IMR-90 (cell line): ENCODE results near the gene TIGD1. TPM values are rescaled to one million over a fixed set of nuclear protein-coding genes. Genes with fewer than 3 reads are reported as not detected.

Experiments
- ATAC-seq: fragments of 200-7000 bp; cut with Tn5 transposase; 2 replicates; pipeline ENCODE4 v1.9.1; 2020; ENCODE audit warnings: low read depth, mild to moderate bottlenecking, moderate library complexity
- BruUV-seq: library from RNA; stranded (reverse); fragments of 400-500 nt; replicated peaks from 2 replicates; lab custom pipeline; 2021; lab: Mats Ljungman, UMichigan
- CTCF ChIA-PET: fragments of 300-600 bp; formaldehyde crosslinking; extraction: SDS; loops from one replicate; lab custom pipeline; 2021; ENCODE audit warnings: antibody characterized with exemption; lab: Yijun Ruan, JAX
- POLR2A ChIA-PET: fragments of 300-600 bp; sonication (Branson Sonifier 250); formaldehyde crosslinking; loops from one replicate; lab custom pipeline; 2022; ENCODE audit warnings: antibody characterized with exemption; ENCODE audit not compliant: unreplicated experiment; lab: Charles Lee
- DNase-seq: peaks from one replicate; pipeline ENCODE4 v3.0.0; 2013
- H2AFZ ChIP-seq: replicated peaks from 2 replicates; pipeline ENCODE3; 2013; ENCODE audit warnings: low read length, mild to moderate bottlenecking; ENCODE audit not compliant: poor library complexity
- H2AK5ac ChIP-seq: 2 replicates; pipeline ENCODE4 v1.6.1; 2013; ENCODE audit warnings: low read depth, low read length, inconsistent platforms
- H2AK9ac ChIP-seq: replicated peaks from 2 replicates; pipeline ENCODE3; 2013; ENCODE audit warnings: mild to moderate bottlenecking, low read depth, low read length, moderate library complexity; ENCODE audit not compliant: poor library complexity
- H2BK120ac ChIP-seq: 2 replicates; pipeline ENCODE4 v1.6.1; 2013; ENCODE audit warnings: low read depth, low read length, inconsistent platforms
- H2BK15ac ChIP-seq: 3 replicates; pipeline ENCODE4 v1.6.1; 2013; ENCODE audit warnings: low read depth, low read length, inconsistent platforms
- H2BK20ac ChIP-seq: 2 replicates; pipeline ENCODE4 v1.6.1; 2013; ENCODE audit warnings: low read depth, mild to moderate bottlenecking, inconsistent platforms, low read length, moderate library complexity
- H2BK5ac ChIP-seq: 2 replicates; pipeline ENCODE4 v1.6.1; 2013; ENCODE audit warnings: mild to moderate bottlenecking, low read depth, low read length, inconsistent platforms; ENCODE audit not compliant: poor library complexity, severe bottlenecking
- H3K14ac ChIP-seq: replicated peaks from 2 replicates; pipeline ENCODE4 v1.6.1; 2013; ENCODE audit warnings: low read depth, low read length, inconsistent platforms
- H3K18ac ChIP-seq: 2 replicates; pipeline ENCODE4 v1.6.1; 2013; ENCODE audit warnings: low read depth, low read length, control low read depth
- H3K23ac ChIP-seq: 2 replicates; pipeline ENCODE4 v1.6.1; 2013; ENCODE audit warnings: low read depth, low read length, inconsistent platforms
- H3K27ac ChIP-seq: 2 replicates; pipeline ENCODE4 v1.5.1; 2013; ENCODE audit warnings: mild to moderate bottlenecking, control low read depth, low read length; ENCODE audit not compliant: insufficient read depth
- H3K27me3 ChIP-seq: 2 replicates; pipeline ENCODE4 v1.6.1; 2013; ENCODE audit warnings: low read length; ENCODE audit not compliant: control insufficient read depth, insufficient read depth
- H3K36me3 ChIP-seq: 2 replicates; pipeline ENCODE4 v1.6.1; 2013; ENCODE audit warnings: low read length, mixed read lengths; ENCODE audit not compliant: control insufficient read depth, insufficient read depth
- H3K4ac ChIP-seq: 2 replicates; pipeline ENCODE4 v1.6.1; 2013; ENCODE audit warnings: low read depth, low read length, inconsistent platforms
- H3K4me1 ChIP-seq: 2 replicates; pipeline ENCODE4 v1.6.1; 2013; ENCODE audit warnings: low read length, mixed read lengths; ENCODE audit not compliant: control insufficient read depth, insufficient read depth
- H3K4me2 ChIP-seq: 2 replicates; pipeline ENCODE4 v1.6.1; 2013; ENCODE audit warnings: low read depth, mild to moderate bottlenecking, control low read depth, low read length, moderate library complexity
- H3K4me3 ChIP-seq: 2 replicates; pipeline ENCODE4 v1.5.1; 2013; ENCODE audit warnings: low read depth, mild to moderate bottlenecking, control low read depth, low read length, moderate library complexity; ENCODE audit not compliant: insufficient read depth
- H3K56ac ChIP-seq: 2 replicates; pipeline ENCODE4 v1.6.1; 2013; ENCODE audit warnings: low read length, inconsistent platforms; ENCODE audit not compliant: insufficient read depth; ENCODE audit errors: extremely low read depth
- H3K79me1 ChIP-seq, 2 experiments: 2 replicates each; pipeline ENCODE4 v1.6.1; 2013; ENCODE audit warnings: low read length in 2 of 2, inconsistent platforms in 1 of 2, low read depth in 1 of 2
- H3K9ac ChIP-seq: 2 replicates; pipeline ENCODE4 v1.6.1; 2013; ENCODE audit warnings: low read depth, low read length, control low read depth
- H3K9me1 ChIP-seq: 2 replicates; pipeline ENCODE4 v1.6.1; 2013; ENCODE audit warnings: low read length, inconsistent platforms; ENCODE audit not compliant: insufficient read depth
- H3K9me3 ChIP-seq: 2 replicates; pipeline ENCODE4 v1.6.1; 2013; ENCODE audit warnings: low read length; ENCODE audit not compliant: control insufficient read depth, insufficient read depth
- H4K20me1 ChIP-seq: 2 replicates; pipeline ENCODE4 v1.6.1; 2013; ENCODE audit warnings: low read length, inconsistent platforms; ENCODE audit not compliant: insufficient read depth
- H4K5ac ChIP-seq: 2 replicates; pipeline ENCODE4 v1.6.1; 2013; ENCODE audit warnings: mild to moderate bottlenecking, low read depth, low read length, control low read depth
- H4K8ac ChIP-seq, 2 experiments: 2 replicates each; pipeline ENCODE4 v1.6.1; 2013; ENCODE audit warnings: low read depth in 2 of 2, low read length in 2 of 2, control low read depth in 1 of 2, inconsistent platforms in 1 of 2
- H4K91ac ChIP-seq: 2 replicates; pipeline ENCODE4 v1.6.1; 2013; ENCODE audit warnings: low read depth, low read length, inconsistent platforms; ENCODE audit not compliant: insufficient read depth
- BHLHE40 ChIP-seq: fragments of 150-350 bp; IDR thresholded peaks from 2 replicates; pipeline ENCODE4 v1.6.1; 2016; ENCODE audit warnings: mild to moderate bottlenecking, low read depth, low read length
- CEBPB ChIP-seq: IDR thresholded peaks from 2 replicates; pipeline ENCODE4 v1.6.1; 2012; ENCODE audit warnings: low read depth, low read length, improper control_type of control experiment
- CHD1 ChIP-seq: IDR thresholded peaks from 2 replicates; pipeline ENCODE4 v1.6.1; 2012; ENCODE audit warnings: low read depth, low read length, improper control_type of control experiment
- FOS ChIP-seq: fragments of 150-350 bp; IDR thresholded peaks from 2 replicates; pipeline ENCODE4 v1.6.1; 2016; ENCODE audit warnings: low read depth, low read length
- MAFK ChIP-seq: IDR thresholded peaks from 2 replicates; pipeline ENCODE4 v1.6.1; 2012; ENCODE audit warnings: low read depth, low read length, improper control_type of control experiment
- MAZ ChIP-seq: IDR thresholded peaks from 2 replicates; pipeline ENCODE4 v1.6.1; 2012; ENCODE audit warnings: low read depth, mild to moderate bottlenecking, low read length, improper control_type of control experiment, moderate library complexity, borderline replicate concordance
- MXI1 ChIP-seq: IDR thresholded peaks from 2 replicates; pipeline ENCODE4 v1.6.1; 2012; ENCODE audit warnings: low read depth, mild to moderate bottlenecking, low read length, moderate library complexity, borderline replicate concordance
- NFE2L2 ChIP-seq: fragments of 150-350 bp; IDR thresholded peaks from 2 replicates; pipeline ENCODE4 v1.6.1; 2016; ENCODE audit warnings: low read depth, mild to moderate bottlenecking, low read length
- POLR2A ChIP-seq: IDR thresholded peaks from 2 replicates; pipeline ENCODE4 v1.6.1; 2012; ENCODE audit warnings: mild to moderate bottlenecking, low read depth, low read length
- RAD21 ChIP-seq: IDR thresholded peaks from 2 replicates; pipeline ENCODE4 v1.6.1; 2012; ENCODE audit warnings: low read length, improper control_type of control experiment
- RCOR1 ChIP-seq: IDR thresholded peaks from 2 replicates; pipeline ENCODE4 v1.6.1; 2012; ENCODE audit warnings: mild to moderate bottlenecking, low read length, improper control_type of control experiment; ENCODE audit not compliant: insufficient replicate concordance
- RFX5 ChIP-seq: IDR thresholded peaks from 2 replicates; pipeline ENCODE4 v1.8.0; 2012; ENCODE audit warnings: low read depth, mild to moderate bottlenecking, low read length, moderate library complexity
- SMC3 ChIP-seq: fragments of 150-350 bp; IDR thresholded peaks from 2 replicates; pipeline ENCODE4 v1.6.1; 2016; ENCODE audit warnings: low read depth, mild to moderate bottlenecking, antibody characterized with exemption, low read length, moderate library complexity
- WGBS, 2 experiments: methylation state at CpG; one replicate each; pipeline versions ENCODE4 v1.1.5 to v1.1.7; 2013; ENCODE audit warnings: missing lambda C conversion rate in 2 of 2; ENCODE audit not compliant: insufficient read length in 1 of 2; ENCODE audit errors: extremely low coverage in 2 of 2; 5-methylcytosine and 5-hydroxymethylcytosine counted together
- dilution Hi-C: fragments of 300-500 bp; cut with HindIII; formaldehyde crosslinking; loops from one replicate; pipeline ENCODE4 v1.14.3; 2018; ENCODE audit warnings: low sequenced_read_pairs; ENCODE audit not compliant: unreplicated experiment
- in situ Hi-C: fragments of 300-500 bp; cut with MboI; formaldehyde crosslinking; loops from 3 replicates; pipeline ENCODE4 v1.14.3; 2019; ENCODE audit warnings: low sequenced_read_pairs, inconsistent platforms, mixed read lengths
- intact Hi-C: fragments of 100-400 bp; cut with micrococcal nuclease; formaldehyde crosslinking; loops from 2 replicates; pipeline ENCODE4 v1.10.0; 2022
- polyA plus RNA-seq, 3 experiments: library from polyadenylated mRNA; depleted of rRNA; stranded (reverse); fragments of >200 nt; gene quantifications; 2 replicates each; pipeline ENCODE4 v1.2.3, GENCODE V29; 2012; ENCODE audit warnings: low replicate concordance in 1 of 3
- total RNA-seq: library from RNA; depleted of rRNA; stranded (reverse); fragments of >200 nt; gene quantifications from 2 replicates; pipeline ENCODE4 v1.2.3, GENCODE V29; 2012
- TF ChIP-seq, protein P1 (sequence below): fragments of 150-350 bp; IDR thresholded peaks from 2 replicates; pipeline ENCODE4 v1.6.1; 2016; ENCODE audit warnings: low read depth, mild to moderate bottlenecking, low read length, moderate library complexity, borderline replicate concordance
- TF ChIP-seq, protein P2 (sequence below): fragments of 150-350 bp; IDR thresholded peaks from 2 replicates; pipeline ENCODE4 v1.6.1; 2017; ENCODE audit warnings: mild to moderate bottlenecking, antibody characterized with exemption, low read length, low read depth
- TF ChIP-seq, protein P3 (sequence below): conservative IDR thresholded peaks from 2 replicates; pipeline ENCODE4 v1.5.1; 2012; ENCODE audit warnings: mild to moderate bottlenecking, low read depth, low read length, improper control_type of control experiment

The TIGD1 gene
- total and polyA plus RNA-seq, 2 of the 4 experiments (the other 2 are of a cell fraction) = 2.7 to 2.9 TPM

DNA sequence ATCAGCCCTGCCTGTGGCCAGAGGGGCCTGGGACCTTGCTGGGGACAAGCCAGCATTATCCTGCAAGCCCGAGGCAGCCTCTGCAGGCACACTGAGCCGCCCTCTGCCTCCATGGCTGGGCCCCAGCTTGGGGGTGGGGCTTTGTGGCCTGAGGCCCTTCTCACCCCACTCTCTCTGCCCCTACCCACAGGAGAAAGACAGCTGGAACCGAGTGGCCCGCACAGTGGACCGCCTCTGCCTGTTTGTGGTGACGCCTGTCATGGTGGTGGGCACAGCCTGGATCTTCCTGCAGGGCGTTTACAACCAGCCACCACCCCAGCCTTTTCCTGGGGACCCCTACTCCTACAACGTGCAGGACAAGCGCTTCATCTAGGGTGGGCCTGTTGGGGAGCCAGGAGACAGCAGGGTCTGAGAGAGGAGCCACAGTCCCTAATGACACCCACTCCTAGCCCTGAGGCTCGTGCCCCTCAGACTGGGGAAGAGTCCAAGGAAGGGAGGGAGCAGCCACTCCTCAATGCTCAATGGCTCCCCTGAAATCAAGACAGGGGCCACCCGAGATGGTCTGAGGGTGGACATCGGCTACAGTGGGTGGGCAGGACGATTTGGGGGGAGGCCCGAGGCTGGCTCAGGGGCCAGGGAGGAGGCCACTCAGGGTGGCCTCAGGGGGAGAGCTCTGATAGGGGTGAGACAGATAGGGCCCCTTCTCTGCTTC is 15.3 kb downstream of the TIGD1 start:
- in situ Hi-C loops = no loop called here
- TF ChIP-seq CHD1 = no peak
- no peak for TF ChIP-seq RAD21
- no peak for TF ChIP-seq NFE2L2
- TF ChIP-seq FOS = no peak
- TF ChIP-seq, protein P1, sequence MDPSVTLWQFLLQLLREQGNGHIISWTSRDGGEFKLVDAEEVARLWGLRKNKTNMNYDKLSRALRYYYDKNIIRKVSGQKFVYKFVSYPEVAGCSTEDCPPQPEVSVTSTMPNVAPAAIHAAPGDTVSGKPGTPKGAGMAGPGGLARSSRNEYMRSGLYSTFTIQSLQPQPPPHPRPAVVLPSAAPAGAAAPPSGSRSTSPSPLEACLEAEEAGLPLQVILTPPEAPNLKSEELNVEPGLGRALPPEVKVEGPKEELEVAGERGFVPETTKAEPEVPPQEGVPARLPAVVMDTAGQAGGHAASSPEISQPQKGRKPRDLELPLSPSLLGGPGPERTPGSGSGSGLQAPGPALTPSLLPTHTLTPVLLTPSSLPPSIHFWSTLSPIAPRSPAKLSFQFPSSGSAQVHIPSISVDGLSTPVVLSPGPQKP = no peak
- TF ChIP-seq SMC3 = no peak
- no peak for TF ChIP-seq MXI1
- no peak for TF ChIP-seq MAZ
- no peak for TF ChIP-seq MAFK
- no peak for TF ChIP-seq RFX5
- TF ChIP-seq POLR2A = no peak
- TF ChIP-seq, protein P2, sequence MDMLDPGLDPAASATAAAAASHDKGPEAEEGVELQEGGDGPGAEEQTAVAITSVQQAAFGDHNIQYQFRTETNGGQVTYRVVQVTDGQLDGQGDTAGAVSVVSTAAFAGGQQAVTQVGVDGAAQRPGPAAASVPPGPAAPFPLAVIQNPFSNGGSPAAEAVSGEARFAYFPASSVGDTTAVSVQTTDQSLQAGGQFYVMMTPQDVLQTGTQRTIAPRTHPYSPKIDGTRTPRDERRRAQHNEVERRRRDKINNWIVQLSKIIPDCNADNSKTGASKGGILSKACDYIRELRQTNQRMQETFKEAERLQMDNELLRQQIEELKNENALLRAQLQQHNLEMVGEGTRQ = no peak
- TF ChIP-seq, protein P3, sequence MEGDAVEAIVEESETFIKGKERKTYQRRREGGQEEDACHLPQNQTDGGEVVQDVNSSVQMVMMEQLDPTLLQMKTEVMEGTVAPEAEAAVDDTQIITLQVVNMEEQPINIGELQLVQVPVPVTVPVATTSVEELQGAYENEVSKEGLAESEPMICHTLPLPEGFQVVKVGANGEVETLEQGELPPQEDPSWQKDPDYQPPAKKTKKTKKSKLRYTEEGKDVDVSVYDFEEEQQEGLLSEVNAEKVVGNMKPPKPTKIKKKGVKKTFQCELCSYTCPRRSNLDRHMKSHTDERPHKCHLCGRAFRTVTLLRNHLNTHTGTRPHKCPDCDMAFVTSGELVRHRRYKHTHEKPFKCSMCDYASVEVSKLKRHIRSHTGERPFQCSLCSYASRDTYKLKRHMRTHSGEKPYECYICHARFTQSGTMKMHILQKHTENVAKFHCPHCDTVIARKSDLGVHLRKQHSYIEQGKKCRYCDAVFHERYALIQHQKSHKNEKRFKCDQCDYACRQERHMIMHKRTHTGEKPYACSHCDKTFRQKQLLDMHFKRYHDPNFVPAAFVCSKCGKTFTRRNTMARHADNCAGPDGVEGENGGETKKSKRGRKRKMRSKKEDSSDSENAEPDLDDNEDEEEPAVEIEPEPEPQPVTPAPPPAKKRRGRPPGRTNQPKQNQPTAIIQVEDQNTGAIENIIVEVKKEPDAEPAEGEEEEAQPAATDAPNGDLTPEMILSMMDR = no peak
- no peak for TF ChIP-seq CEBPB
- TF ChIP-seq BHLHE40 = no peak
- no peak for TF ChIP-seq RCOR1
- DNase-seq = no peak
- no peak overlapping the region for H2BK5ac ChIP-seq
- no peak overlapping the region for H3K18ac ChIP-seq
- H2BK120ac ChIP-seq = no peak overlapping the region
- H2BK15ac ChIP-seq = no peak overlapping the region
- no peak overlapping the region for H3K4me2 ChIP-seq
- ATAC-seq = no peak
- H3K36me3 ChIP-seq = no peaks in the 10 kb centered on the region
- intact Hi-C loops = no loop called here
- H2AFZ ChIP-seq = no peak overlapping the region
- H4K20me1 ChIP-seq = no peaks in the 10 kb centered on the region
- H3K27me3 ChIP-seq = peaks cover 19% of the 10 kb centered on the region
- H4K5ac ChIP-seq = no peak overlapping the region
- ChIA-PET POLR2A (no interaction called here), CTCF (no interaction called here)
- no peaks in the 10 kb centered on the region; the same call in 1 of the 2 replicates for H3K4me1 ChIP-seq
- H4K8ac ChIP-seq = no peak overlapping the region
- no CpG with 5 or more reads among the region's 14 CpGs for WGBS, 2 experiments
- no peaks in the 10 kb centered on the region for H3K9me1 ChIP-seq
- no peak overlapping the region for H2BK20ac ChIP-seq
- H2AK5ac ChIP-seq = no peak overlapping the region
- dilution Hi-C loops = no loop called here
- H3K23ac ChIP-seq = no peak overlapping the region
- no peak overlapping the region for H3K56ac ChIP-seq
- H2AK9ac ChIP-seq = peak overlapping the region; percentile 72
- no peak overlapping the region for H3K4me3 ChIP-seq
- no peak overlapping the region for H3K14ac ChIP-seq
- H4K91ac ChIP-seq = no peak overlapping the region
- H3K27ac ChIP-seq = no peak overlapping the region
- H3K9me3 ChIP-seq = peaks cover 6% of the 10 kb centered on the region
- no peak overlapping the region for H3K9ac ChIP-seq
- no peak overlapping the region for H3K4ac ChIP-seq
- no peaks in the 10 kb centered on the region for H3K79me1 ChIP-seq
- no TSS peak for BruUV-seq
